HG03175 (cell line): Measurements from ENCODE around the gene CCDC192.
A peak's percentile ranks its signal among the peaks of the same experiment; 100 is the strongest.
"Not testable (repeated sequence)": the region's sequence is repeated elsewhere in the genome, so short reads cannot be mapped to it uniquely, and the experiment has no call there.

Source experiments
- ATAC-seq: cut with Tn5 transposase; IDR thresholded peaks from one replicate; pipeline ENCODE4 v1.9.1; 2021; ENCODE audit warnings: mild to moderate bottlenecking, moderate library complexity; ENCODE audit not compliant: unreplicated experiment

Gene CCDC192

GRCh38 chr5:127839496-127840197, 136.5 kb downstream of the CCDC192 start:
- peak; percentile 73 for ATAC-seq

GRCh38 chr5:127840198-127840524, 137.0 kb downstream of the CCDC192 start:
- peak; percentile 83 for ATAC-seq

- no peak for ATAC-seq
Observed at GRCh38 chr5:127840809-127841208, 137.6 kb downstream of the CCDC192 start.

- ATAC-seq: no peak
Observed at GRCh38 chr5:127844581-127845021, 141.4 kb downstream of the CCDC192 start.

GRCh38 chr5:127846884-127847283, 143.7 kb downstream of the CCDC192 start:
- no peak for ATAC-seq

- not testable (repeated sequence) for ATAC-seq
Observed at GRCh38 chr5:127847641-127848040, 144.4 kb downstream of the CCDC192 start.

- no peak for ATAC-seq
Observed at GRCh38 chr5:127848098-127848497, 144.9 kb downstream of the CCDC192 start.

- ATAC-seq: no peak
Observed at GRCh38 chr5:127849408-127849807, 146.2 kb downstream of the CCDC192 start.

- ATAC-seq: no peak
Observed at GRCh38 chr5:127849891-127850290, 146.7 kb downstream of the CCDC192 start.

- no peak for ATAC-seq
Observed at GRCh38 chr5:127851964-127852363, 148.8 kb downstream of the CCDC192 start.

GRCh38 chr5:127854520-127854919, 151.3 kb downstream of the CCDC192 start:
- no peak for ATAC-seq

GRCh38 chr5:127856292-127856691, 153.1 kb downstream of the CCDC192 start:
- ATAC-seq: peak; percentile 88

- ATAC-seq: no peak
Observed at GRCh38 chr5:127858116-127858784, 155.1 kb downstream of the CCDC192 start.

- no peak for ATAC-seq
Observed at GRCh38 chr5:127860291-127860690, 157.1 kb downstream of the CCDC192 start.

GRCh38 chr5:127863161-127863560, 160.0 kb downstream of the CCDC192 start:
- ATAC-seq: no peak

- ATAC-seq: no peak
Observed at GRCh38 chr5:127863610-127864395, 160.6 kb downstream of the CCDC192 start.

- ATAC-seq: no peak
Observed at GRCh38 chr5:127864511-127864910, 161.3 kb downstream of the CCDC192 start.

GRCh38 chr5:127865273-127865672, 162.1 kb downstream of the CCDC192 start:
- peak; percentile 79 for ATAC-seq

- ATAC-seq: peak; percentile 65
Observed at GRCh38 chr5:127867022-127867783, 164.0 kb downstream of the CCDC192 start.

- ATAC-seq: peak; percentile 37
Observed at GRCh38 chr5:127870914-127871313, 167.7 kb downstream of the CCDC192 start.
